Stimulated activated CD4-positive, alpha-beta T cell treated with anti-CD3 and anti-CD28 coated beads, Interleukin-12 subunit alpha, Interleukin-12 subunit beta, amount 100 ng/mL, for 48 hours (primary cell): ENCODE results near the gene KLF16.

Source experiments
- DNase-seq, 3 donors: peaks; one replicate each; pipeline ENCODE4 v3.0.0-alpha.2; 2020; ENCODE audit warnings: low read depth in 2 of 3, low spot score in 1 of 3

The KLF16 gene

DNA sequence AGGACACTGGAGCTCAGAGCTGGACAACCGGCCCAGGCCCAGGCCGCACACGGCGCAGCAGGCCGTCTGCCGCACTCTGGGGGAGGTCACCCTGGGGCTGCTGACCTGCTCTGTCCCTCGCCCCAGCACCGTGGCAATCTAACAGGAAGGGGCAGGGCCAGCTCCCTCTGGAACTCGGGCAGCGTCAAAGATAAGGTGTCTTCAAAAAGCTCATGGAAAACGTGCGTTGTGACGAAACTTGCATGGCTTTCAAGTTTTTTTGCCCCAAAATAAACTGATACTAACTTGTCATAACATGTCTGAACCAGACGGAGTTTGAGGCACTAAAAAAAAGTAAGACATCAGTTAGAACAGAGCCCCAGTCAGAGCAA lies 39.1 kb downstream of the KLF16 start:
- DNase-seq, result no peak

DNA sequence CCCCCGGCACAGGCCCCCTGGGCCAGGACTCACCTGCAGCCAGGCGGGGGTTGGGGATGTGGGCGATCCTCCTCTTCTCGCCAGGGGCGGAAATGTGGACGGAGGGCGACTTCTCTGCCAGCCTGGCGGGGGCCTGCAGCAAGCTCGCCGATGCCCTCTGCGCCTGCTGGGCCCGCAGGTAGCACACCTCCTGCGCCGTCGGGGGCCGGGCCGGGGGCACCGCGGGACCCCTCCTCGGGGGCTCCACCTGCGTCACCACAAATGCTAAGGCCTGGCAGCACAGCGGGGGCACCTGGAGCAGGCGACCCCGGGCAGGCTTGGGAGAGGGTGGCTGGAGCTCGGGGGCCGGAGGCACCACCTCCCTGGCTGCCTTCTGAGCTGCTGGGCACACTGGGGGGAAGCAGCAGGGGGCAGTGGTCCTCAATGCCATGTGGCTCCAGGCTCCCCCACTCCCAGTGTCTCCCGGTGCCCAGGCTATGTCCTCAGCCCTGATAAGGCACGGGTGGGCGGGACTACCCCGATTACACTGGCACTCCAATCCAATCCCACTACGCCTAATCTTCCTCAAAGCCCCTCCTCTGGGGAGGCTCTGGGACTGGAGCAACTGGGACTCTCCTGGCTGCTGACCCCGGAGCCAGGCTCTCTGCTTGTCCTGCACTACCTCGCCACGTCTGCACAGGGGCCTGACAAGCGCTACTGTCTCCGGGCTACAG lies 39.7 kb downstream of the KLF16 start:
- no peak for DNase-seq

DNA sequence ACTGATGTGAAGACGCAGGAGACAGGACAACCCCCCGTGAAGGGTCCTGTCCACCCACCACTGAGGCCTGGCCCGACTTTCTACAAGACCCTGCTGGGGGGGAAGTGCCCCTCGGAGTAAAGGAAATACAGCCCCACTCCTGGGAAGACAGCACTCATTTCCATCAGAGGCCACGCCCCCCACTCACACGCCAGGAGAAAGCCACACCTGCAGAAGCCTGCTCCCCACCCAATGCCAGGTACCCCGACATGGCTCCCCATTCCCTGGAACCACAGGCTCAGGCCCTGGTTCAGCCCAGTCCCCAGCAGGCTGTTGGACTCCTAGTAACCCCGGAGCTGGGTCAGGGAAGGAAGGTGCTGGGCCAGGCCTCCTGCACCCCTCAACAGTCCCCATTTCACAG lies 40.4 kb downstream of the KLF16 start:
- DNase-seq, result no peak

DNA sequence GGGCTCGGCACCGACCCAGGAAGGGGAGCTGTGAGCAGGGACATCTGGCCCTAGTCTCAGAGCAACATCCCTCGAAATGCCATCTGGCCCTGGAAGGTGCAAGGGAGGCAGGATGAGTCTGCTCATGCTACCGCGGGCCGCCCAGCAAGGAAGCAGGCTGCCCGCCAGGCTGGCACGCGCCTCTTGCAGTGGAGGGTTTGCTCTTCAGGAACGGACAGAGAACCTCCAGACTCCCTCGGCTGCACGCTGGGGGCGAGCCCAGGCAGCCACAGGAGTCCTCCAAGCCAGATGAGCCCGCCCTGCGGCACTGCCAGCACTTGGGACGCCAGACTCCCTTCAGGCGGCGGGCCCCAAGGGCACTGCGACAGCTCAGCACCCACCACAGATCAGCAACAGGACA lies 41.2 kb downstream of the KLF16 start:
- DNase-seq, result no peak

DNA sequence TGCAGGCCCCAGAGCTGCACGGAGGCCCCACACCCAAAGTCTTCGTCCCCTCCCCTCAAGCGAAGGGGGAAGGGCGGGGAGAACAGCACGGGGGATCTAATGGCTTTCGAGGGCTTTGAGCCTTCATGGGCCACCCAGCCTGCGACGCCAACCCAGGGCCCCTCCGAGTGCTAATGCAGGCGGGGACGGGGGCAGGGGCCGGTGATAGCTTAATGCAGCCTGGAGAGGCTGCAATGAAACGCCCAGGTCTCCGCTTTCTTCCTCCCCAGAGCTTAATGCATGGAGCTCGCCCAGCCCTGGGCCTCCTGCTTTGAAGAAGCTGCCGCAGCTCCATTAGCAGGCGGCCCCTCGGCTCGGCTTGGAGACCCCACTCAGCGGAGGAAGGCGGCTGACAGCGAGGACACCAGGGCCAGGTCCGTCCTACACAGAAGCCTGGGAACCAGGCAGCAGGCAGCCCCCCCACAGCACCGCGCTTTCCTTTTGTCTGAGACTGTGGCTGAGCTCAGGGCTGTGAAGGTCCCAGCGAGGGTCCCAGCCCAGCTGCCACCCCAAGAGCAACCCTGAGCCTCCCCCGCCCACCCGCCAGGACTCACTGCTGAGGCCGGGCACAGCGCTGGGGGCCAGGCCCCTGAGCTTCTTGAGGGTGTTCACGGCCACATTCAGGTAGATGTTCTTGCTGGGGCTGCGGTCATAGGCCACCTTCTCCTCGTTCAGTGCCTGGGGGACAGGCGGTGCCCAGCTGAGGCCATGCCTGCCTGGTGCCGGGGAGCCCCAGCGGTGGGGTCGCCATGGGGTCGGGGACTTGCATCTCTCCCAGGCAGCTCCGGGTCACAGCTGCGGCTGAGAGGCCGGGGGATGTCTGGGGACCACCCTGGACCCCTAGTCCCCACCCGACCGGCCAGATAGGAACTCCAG lies 43.8 kb downstream of the KLF16 start:
- DNase-seq, result no peak

DNA sequence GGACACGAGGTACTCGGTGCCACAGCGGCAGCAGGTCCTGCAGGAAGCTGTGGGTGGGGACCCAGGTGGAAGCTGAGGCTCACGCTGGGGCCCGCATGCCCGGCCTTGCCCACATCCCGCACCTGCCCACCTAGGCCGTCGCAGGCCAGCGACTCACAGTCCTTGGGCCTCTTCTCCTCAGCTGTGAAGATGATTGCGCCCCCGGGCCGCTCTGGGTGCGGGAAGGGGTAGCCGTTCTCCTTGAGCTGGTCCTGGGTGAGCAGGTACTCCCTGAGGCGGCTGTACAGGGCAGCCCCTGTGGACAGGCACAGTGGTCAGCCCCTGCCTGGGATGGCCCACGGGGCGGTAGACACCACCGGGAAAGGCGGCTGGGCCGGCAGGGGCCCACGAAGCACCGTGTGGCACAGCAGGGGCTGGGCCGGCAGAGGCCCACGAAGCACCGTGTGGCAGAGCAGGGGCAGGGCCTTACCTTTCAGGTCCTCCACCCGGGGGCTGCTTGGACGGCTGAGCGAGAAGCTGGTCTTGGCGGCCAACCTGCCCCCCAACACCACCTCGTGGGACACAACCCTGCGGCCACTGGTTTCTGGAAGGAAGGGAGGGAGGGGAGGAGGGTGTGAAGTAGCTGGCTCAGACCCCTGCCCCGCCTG lies 44.7 kb downstream of the KLF16 start:
- DNase-seq, result no peak

DNA sequence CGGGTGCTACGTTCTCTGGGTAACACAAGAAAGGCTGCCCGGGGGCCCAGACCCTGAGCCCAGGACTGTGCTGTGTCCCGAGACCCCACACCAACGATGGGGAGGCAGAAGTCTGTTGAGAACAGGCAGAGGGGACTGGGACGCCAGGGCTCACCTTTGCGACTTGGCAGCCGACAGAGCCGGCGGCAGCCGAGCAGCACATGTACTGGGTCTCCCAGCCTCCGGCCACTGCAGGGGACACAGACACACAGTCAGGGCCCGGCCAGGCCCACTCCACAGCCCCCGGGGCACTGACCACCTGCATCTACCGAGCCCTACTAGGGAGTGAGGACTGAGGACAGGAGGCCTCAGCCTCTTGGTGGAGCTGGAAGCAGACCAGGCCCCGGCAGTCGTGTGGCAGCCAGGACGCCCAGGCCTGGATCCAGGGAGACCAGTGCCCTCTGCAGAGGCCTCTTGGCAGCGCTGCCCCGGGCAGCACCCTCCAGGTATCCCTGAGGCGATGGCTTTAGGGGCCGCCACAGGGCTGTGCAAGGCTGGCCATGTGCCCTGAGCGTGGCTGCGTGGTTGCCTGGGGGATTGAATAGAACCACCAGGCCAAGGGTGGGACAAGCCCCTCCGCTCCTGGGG lies 45.7 kb downstream of the KLF16 start:
- no peak for DNase-seq

DNA sequence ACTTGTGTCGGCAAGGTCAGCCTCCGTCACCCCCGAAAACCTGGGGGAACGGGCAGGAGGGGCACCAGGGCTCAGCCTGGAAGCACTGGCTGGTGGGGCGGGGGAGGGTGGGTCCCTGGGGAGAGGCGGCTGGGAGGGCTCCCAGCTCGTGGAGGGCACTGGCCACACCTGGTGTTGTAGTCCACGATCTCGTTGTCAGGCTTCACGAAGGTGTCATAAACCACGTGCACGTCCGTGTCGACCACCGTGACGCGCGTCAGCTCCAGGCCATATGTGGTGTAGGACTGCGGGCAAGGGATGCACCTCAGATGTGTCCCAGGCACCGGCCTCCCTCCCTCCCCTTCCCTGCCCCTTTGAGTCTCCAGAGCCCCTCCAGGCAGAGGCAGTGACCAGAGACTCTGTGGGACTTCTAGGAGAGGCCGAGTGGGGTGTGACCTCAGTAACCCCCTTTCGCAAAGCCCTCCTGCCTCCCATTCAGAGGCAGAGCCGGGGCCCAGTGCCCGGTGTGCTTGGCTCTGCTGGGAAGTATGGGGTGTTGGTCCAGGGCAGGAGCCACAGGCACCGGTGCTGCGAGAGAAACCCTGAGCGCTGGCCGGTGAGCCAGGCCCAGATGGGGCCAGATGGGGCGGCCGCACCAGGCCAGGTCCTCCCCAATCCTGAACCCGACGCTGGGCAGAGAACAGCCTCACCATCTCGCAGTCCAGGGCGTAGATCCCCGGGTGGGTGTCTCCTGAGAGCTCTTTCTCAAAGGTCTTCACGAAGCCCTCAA lies 46.7 kb downstream of the KLF16 start:
- DNase-seq, result no peak

DNA sequence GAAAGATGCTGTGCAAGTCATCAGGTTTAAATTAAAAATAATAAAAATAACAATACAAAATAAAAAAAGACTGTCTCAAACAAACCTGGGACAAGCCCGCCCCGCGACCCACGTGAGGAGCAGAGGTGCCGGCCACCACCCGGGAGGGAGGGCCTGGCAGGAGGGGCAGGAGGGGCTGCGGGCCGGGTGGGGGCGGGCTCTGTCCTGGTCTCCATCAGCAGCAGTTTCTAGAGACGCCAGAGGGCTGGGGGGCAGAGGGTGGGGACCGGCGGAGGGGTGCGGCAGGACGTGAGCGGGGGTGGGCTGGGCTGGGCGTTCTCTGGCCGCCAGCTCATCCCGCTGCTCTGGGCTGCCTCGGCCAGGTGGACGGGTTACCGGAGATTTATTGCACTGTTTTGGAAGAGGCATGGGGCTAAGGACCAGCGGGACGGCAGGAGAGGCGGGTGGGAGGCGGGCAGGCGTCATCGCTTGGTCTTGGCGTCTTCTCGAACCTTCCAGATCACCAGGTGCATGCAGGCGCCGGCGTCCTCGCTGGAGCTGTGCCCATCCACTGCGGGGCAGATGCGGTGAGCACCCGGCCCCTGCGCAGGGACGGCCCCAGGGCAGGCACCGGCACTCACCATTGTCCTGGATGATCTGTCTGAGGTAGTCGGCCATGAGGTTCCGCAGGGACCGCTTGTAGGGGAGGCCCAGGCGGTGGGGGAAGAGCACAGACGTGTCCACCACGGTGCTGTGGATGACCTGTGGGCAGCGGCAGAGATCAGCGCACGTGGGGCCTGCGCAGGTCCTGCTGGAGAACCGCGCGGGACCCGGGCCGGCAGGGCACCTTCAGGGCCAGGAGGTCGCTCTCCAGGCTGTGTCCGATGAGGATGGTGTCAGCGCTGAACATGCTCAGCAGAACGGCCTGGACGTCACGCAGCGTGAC lies 47.5 kb downstream of the KLF16 start:
- DNase-seq, result no peak

DNA sequence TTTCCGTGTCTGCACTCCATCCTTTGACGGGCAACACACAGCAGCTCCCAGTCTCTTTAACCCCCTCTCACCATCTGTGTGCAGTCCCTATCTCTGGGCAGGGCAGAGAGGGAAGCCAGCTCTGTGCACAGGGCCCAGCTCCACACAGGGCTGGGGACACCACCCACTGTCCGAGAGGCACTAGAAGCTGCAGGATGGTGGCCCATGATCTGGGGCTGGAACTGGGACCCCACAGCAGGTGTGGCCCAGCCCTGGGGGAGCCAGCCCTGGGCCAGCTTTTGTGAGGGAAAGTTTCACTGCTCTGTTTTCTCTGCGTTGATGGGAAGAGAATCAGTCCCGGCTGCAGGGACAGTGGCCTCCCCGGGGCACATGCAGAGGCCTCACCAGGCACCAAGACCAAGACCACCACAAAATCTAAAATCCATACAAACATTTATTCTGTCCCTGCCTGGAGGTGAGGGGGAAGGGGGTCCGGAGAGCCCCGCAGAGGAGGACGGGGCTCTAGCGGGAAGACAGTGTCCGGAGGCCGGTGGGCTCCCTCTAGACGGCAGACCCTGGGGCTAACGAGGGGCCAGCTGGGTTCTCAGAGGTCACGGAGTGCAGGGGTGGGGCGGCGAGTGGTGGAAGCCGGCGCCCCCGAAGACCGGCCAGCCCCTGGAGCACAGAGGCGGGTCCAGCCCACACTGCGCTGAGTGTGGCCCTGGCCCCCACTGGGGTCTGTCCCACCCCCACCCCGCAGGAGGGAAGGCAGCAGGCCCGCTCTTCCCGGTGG lies 48.4 kb downstream of the KLF16 start:
- no peak for DNase-seq

DNA sequence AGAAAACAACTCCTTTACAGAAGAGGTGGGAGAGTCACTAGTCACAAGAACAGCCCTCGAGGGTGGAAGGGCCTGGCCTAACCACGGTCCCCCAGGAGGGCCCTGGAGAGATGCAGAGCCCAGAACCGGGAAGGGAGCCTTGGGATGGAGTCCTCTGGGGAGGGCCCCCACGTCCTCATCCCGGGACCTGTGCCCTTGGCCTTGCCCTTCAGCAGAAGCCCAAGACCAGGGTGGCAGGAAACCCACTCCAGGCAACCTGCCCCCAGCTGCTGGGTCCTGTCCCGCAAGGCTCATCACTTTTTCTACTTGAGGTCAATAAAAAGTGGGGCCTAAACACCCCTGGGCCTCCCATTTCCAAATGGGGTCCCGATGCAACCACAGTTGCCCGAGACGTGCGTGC lies 49.0 kb downstream of the KLF16 start:
- no peak for DNase-seq

DNA sequence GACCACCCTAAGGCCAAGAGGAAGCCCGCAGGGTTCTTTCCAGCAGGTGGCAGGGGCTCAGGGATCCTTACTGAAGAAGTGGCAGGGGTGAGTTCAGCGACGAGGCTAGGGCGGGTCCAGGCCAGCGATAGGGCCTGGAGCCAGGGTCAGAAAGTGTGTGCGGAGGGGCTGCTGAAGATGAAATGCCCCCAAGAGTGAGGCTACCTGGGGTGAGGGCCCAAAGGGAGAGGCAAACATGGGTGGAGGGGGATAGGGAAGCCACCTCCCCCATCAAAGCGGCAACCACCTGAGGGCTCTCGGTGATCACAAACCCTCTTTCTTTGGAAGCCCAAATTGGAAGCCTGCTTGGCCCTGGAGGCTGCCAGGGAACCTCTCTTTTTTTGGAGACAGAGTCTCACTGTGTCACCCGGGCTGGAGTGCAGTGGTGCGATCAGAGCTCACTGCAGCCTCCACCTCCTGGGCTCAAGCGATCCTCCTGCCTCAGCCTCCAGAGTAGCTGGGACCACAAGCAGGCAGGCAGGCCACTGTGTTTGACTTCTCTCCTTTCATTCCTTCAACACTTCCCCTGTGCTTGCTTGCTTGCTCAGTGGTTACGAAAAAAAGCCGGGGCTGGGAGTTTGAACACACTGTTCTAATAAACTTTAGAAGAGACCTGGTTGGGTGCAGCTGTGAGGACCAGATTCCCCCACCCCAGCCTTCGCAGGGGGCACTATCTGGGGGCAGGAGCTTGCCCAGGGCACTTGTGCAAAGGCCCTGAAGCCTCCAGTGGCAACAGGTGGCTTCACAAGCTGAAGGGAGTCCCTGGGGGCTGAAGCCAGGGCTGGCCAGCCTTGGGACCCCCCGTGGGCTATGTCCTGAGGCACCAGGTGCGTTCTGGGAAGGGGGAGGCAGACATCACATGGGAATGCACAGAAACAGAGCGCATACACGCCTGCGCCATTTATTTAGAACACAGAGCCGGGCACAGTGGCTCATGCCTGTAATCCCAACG lies 49.9 kb downstream of the KLF16 start:
- DNase-seq, result no peak

DNA sequence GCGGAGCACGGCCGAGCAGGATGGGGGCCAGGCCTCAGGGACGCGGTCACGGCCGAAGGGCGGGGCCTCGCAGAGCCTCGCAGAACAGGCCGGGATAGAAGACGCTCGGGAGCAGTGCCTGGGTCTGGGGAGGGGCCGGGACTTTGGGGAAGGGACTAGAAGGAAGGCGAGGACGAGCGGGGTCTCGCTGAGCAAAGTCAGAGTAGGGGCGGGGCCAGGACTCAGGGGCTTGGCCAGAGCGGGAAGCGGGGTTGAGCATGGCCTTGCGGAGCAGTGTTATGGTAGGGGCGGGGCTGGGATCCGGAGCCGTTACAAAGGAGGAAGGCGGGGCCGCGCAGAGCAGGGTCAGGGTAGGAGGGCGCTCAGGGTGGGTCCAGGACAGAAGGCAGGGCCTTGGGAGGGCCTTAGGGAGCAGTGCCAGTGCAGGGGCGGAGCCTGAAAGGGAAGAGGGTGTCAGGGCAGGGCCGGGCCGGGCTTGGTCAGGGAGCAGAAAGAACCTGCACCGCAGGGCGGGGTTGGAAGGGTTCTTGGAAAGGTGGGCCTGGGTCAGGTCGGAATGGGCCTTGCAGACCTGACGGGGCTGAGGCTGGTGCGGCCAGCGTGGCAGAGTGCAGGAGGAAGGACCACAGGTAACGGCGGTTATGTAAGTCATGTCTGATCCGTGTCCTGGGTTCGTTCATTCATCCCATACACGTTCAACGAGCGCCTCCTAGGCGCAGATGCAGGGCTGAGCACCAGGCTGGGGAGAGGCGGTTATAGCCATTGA lies 50.8 kb downstream of the KLF16 start:
- DNase-seq, result peak; percentile 77 to 84 (median 78)

DNA sequence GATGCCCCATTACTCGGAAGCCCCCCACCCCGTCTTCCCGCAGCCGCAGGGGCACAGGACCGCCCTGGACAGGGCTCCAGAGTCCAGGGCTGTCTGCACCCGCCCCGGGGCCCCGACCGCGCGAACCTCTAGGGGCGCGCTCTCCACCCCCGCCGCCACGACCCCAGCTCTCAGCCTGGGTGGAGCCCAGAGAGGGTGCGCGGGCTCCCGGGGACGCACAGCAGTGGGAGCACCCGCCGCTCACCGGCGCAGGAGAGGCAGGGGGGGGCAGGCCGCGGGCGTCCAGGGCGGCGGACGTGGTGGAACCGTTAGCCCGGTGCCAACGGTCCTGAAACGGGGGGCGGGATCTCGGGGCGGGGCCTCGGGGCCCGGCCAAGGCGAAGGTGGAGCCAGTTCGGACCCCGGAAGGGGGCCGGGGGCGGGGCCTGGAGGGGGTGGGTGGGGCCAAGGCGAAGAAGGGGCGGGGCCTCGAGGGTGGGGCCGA lies 51.4 kb downstream of the KLF16 start, which contains the start of gene ATP8B3:
ATP8B3 (minus strand) TSS at position 335 of the 484 bp plus-strand sequence. CDS start 540 bp downstream, outside the sequence.
- DNase-seq, result peak in 2 of 3 donors; percentile 70 to 73

DNA sequence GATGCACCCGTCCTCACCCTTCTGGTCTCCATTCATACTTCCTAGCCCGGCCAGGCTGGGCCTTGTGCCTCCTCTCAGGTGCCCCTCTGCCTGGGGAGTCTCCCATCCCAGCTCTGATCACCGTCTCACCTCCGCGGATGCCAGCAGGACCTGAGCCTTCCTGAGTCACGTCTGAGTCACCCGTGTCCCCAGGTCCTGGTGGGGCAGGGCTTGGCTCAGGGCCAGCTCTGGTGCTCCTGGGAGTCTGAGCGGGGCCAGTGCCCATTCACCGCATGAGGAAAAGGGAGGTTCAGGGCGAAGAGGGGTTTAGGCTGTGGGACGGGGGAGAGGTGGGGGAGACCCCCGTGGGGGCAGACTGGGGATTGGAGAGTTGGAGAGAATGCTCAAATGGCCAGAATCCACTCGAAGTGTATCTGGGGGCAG lies 51.9 kb downstream of the KLF16 start:
- DNase-seq, result peak; percentile 36 to 38 (median 37)

DNA sequence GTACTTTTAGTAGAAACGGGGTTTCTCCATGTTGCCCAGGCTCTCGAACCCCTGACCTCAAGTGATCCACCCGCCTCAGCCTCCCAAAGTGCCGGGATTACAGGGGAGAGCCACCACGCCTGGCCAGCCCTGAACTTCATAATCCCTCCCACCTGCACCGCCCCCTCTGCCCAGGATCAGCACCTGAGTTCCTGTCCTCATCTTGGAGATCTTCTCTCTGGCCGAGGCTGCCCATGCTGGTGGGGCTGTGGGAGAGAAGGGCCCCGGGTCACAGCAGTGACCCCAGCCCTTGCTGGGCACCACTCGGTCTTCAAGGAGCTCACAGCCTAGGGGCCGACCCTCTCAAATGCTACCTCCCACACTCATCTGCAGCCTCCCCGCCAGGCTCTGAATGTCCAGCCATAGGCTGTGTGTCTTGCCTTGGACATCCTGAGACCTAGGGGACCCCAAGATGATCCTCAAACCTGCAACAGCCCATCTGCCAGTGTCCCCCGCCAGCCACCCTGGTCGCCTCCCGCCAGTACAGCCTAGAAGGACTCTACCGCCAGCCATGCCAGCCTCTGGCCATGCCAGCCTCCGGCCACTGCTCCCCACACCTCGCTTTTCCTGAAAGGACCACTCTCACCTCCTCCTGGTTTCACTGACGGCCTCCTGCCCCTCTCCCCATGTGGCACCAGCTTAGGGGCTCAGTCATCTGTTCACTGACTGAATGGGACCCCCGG lies 52.8 kb downstream of the KLF16 start:
- DNase-seq, result no peak
